DMS79 (cell line): Measurements from ENCODE around the gene ALKBH5.

Experiments
- DNase-seq: peaks from one replicate; lab custom pipeline; 2025; lab: John Stamatoyannopoulos, UW

Gene ALKBH5

DNA sequence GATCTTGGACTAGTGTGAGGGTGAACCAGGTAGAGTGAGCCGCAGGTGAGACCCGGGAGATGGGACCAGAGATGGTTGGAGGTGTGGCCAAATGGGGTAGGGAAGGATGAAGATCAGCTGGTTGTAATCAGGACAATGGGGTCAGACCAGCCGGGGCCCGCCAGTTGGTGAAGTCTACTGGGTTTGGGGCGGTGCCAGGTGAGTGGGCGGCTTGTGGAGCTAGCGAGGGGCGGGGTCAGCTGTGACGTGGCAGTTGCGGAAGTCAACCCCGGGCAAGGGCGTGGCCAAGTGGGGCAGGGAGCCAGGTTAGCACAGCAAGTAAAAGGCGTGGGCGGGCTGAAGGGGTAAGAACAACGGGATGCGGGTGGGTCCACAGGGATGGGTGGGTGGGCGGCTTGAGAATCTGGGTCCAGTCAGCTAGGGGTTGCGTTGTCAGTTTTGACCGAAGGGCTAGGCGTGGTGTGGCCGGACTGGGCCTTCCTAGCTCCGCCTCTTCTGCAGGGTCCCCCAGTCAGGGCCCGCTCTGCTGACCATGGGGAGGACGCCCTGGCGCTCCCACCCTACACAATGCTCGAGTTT, 25.5 kb upstream of the ALKBH5 start:
- DNase-seq, result no peak

GRCh38 chr17:18159551-18160120, 24.0 kb upstream of the ALKBH5 start:
- no peak for DNase-seq

GRCh38 chr17:18160128-18160856, 23.3 kb upstream of the ALKBH5 start:
- DNase-seq, result no peak

GRCh38 chr17:18161207-18162145, 22.2 kb upstream of the ALKBH5 start:
- DNase-seq, result no peak

DNA sequence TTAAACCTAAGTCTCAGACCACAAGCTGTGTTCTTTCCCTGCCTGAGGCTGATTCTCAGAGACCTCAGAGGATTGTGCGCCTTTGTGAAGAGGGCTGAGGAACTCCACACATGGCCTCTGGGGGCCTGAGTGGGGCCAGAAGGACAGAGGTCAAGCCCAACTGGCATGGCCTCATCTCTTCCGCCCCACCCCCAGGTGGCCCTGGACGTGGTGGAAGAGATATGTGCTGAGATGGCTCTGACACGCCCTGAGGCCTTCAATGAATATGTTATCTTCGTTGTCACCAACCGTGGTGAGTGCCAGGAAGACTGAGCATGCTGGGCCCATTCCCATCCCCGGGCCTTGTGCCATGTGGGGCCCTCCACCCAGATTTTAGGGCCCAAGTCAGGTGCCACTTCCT, 20.1 kb upstream of the ALKBH5 start:
- DNase-seq, result no peak

DNA sequence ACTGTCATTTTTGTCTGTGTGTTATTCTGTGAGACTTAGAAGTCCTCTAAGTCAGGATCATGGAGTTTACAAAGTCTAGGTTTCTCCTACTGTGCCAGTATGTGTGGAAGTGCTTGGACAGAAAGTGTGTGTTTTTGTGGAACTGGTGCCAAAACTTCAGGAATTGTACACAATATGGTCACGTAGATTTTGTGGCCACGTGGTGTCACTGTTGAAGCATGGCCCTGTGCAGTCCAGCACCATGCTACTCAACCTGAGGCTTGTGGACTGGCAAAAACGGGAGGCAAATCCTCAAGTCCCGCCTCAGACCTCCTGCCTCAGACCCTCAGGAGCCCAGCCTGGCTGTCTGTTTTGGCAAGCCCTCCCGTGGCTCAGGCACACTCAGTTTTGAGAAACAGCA, 16.7 kb upstream of the ALKBH5 start:
- DNase-seq, result no peak

- no peak for DNase-seq
These were observed 16.2 kb upstream of the ALKBH5 start for GRCh38 chr17:18167421-18167820.

DNA sequence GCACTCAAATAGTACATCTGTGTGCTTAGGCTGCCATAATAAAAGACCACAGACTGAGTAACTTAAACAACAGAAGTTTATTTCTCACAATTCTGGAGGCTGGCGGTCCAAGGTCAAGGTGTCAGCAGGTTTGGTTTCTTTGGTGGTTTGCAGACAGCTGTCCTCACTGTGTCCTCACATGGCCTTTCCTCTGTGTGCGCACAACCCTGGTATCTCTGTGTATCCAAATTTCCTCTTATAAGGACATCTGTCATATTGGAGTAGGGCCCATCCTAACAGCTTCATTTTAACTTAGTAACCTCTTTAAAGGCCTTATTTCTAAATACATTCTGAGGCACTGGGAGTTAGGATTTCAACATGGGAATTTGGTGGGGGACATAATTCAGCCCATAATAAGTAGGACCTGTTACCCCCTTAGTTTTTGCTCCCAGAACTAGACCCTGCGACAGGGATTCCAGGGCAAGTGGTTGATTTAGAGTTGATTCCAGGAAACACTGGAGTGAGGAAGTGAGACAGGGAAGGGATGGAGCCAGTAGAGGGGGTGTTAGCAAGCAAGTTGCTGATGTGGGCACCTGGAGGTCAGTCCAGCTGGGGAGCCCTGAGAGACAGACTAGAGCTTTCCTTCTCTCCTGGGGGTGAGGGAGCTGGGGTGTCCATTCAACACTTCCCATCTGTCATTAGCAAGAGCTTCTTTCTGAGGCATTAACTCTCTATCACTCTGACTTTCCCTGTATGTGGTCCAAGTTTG, 10.9 kb upstream of the ALKBH5 start:
- no peak for DNase-seq

DNA sequence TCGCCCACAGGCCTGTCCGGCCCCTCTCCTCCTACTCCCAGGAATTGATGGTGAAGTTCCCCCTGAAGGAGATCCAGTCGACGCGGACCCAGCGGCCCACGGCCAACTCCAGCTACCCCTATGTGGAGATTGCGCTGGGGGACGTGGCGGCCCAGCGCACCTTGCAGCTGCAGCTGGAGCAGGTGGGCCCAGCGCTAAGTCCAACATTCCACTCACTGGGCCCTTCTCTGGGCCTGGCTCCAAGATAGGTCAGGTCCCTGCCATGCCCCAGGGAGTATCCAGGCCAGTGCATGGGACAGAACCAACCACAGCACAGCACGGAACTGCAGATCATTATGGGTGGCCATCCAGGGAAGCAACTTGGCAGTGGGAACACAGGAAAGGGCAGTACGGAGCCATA, 9.9 kb upstream of the ALKBH5 start:
- no peak for DNase-seq

DNA sequence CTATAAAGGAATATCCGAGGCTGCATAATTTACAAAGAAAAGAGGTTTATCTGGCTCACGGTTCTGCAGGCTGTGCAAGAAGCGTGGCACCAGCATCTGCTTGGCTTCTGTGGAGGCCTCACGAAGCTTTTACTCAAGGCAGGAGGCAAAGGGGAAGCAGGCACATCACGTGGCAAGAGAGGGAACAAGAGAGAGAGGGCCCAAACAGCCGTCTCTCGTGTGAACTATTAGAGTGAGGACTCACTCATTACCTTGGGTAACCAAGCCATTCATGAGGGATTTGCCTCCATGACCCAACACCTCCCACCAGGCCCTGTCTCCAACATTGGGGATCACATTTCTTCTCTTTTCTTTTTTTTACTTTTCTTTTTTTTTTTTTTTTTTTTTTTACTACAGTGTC, 7.5 kb upstream of the ALKBH5 start:
- no peak for DNase-seq

DNA sequence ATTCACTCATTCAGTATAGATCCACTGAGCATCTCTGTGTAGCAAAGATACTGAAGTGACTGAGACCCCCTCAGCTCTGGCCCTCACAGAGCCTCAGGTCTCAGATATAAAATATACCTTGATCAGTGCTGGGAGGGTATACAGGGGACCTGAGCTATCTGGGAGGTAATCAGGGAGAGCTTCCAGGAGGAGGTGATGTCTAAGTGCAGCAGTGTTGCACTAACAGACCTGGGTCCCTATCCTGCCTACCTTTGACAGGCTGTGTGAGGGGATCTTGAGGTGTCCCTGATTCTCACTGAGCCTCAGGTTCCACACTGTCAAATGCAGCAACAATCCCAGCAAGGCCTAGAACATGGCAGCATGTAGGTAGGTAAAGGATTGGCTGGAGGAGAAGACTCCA, 6.5 kb upstream of the ALKBH5 start:
- no peak for DNase-seq

DNA sequence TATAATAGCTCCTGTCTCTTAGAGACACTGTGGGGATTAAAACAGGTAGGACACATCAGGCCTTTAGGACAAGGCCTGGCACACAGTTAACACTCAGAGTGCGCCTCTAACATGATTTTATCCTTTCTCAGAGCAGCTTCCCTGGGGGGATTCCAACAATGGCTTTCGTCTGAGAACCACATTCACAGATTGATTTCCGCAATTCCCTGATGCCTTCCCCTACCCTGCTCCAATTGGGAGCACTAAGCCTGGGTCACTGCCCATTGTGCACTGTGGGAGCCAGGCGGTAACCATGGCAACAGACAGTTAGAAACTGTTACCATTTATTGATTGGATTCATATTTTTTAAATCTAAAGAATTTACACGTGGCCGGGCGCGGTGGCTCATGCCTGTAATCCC, 5.9 kb upstream of the ALKBH5 start:
- DNase-seq, result no peak

- DNase-seq, result no peak
These were observed 4.4 kb upstream of the ALKBH5 start for GRCh38 chr17:18179196-18179595.

- no peak for DNase-seq
These were observed 3.8 kb upstream of the ALKBH5 start for GRCh38 chr17:18179804-18180203.

DNA sequence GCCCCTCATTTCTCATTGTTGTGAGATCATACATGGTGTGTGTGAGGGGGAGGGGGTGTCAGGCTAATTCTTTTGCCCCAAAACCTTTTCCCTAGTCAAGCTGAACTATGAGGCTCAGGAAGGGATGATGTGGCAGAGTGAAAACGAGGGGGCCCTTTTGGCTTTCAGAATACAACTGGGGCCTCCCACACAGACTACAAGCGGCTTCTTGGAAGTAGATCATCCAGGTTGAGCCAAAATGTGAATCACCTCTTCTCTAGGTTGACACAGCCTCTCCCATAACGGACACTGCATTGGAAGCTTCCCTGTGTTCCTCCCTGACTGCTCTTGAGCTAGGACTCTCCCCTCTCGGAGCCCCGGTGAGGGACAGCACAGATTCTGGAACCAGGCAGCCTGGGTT, 2.3 kb upstream of the ALKBH5 start:
- no peak for DNase-seq

- no peak for DNase-seq
These were observed 1.3 kb upstream of the ALKBH5 start for GRCh38 chr17:18182110-18182977.

DNA sequence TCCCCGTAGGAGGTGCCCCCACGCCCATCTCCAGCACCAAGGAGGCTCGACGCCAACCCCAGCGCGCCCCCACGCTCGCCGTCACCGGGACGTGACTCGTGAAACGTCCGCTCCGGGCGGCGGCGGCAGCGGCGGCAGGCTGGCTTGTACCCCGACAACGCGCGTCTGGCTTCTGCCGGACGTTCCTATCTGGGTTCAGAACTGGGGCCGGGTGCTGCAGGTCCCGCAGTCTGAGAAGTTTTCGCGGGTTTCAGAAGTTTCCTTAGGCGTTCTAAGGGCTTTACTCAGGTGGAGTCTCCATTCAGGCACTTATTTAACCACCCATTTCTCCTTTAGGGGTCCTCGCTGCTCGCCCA, 672 bp upstream of the ALKBH5 start:
- no peak for DNase-seq

GRCh38 chr17:18184143-18185031, 759 bp downstream of the ALKBH5 start:
- DNase-seq, result no peak

- no peak for DNase-seq
These were observed 1.8 kb downstream of the ALKBH5 start for GRCh38 chr17:18185391-18185790.
